ENCODE data around the gene TPCN2.

The TPCN2 gene

DNA sequence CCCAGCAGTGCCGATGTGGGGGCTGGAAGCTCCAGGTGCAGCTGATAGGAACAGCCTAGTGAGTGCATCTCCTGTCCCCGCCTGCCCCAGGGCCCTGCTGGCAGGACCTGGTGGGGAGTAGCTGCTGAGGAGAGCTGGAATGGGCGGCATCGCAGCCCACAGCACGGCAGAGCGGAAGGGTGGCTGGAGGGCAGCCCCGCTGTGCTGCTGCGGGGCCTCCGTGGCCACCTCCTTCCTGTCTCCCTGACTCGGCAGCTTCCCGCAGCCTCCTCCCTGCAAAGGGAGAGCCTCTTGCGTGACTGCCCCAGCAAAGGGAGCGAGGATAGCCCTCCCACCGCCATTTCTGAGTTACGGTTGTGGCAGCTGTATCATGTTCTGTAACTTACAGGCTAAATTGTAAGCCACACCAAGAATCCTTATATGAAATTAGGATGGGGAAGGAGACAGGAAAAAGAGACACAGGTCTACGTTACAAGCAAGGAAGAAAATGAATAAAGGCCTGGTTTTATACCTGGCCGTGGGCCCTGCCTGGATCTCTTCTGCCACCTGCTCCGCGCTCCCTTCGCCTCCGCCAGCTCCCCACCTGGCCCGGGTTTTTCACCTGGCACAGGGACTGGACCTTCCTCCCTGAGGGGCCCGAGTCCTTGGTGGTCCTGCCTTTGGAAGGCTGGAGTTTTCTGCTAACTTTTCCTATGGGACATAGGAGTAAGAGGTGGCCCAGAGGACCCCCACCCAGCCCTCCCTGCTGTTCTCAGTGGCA lies 10.0 kb downstream of the TPCN2 start:
- no peak for DNase-seq

DNA sequence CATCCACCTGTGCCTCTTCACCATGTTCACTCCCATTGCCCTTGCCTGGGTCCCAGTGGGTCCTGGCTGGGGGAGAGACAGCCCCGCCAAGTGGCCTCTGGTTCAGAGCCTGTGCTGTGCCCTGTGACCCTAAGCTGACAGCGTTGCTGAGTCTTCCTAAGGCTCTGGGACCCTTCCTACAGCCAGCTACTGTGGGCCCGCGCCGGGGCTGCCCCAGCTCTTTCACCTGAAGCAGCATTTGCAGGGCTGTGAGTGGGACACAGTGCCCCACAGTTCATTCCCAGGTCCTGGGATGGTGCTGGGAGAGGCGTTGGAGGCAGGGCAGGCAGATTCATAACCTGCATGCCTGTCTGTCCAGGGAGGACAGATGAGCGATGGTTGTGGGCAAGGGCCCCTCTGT lies 10.7 kb downstream of the TPCN2 start:
- DNase-seq: no peak

DNA sequence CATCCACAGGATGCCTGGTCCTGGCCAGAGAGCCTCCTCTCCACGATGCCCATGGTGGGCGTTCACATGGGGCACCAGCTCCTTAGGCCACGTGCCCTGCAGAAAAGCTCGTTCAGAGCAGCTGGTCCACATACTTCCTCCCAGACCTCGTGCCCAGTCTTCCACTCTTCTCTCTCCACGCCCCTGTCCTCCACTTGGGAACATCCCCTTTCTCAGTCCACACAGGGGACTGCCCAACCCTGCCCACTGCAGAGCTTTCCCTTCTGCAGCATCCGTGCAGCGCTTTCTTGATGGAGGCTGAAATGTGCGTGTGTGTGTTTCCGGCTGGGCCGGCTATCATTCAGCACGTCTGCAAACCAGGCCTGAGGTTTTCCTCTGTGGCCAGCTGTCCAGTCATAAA lies 11.3 kb downstream of the TPCN2 start:
- DNase-seq: no peak

DNA sequence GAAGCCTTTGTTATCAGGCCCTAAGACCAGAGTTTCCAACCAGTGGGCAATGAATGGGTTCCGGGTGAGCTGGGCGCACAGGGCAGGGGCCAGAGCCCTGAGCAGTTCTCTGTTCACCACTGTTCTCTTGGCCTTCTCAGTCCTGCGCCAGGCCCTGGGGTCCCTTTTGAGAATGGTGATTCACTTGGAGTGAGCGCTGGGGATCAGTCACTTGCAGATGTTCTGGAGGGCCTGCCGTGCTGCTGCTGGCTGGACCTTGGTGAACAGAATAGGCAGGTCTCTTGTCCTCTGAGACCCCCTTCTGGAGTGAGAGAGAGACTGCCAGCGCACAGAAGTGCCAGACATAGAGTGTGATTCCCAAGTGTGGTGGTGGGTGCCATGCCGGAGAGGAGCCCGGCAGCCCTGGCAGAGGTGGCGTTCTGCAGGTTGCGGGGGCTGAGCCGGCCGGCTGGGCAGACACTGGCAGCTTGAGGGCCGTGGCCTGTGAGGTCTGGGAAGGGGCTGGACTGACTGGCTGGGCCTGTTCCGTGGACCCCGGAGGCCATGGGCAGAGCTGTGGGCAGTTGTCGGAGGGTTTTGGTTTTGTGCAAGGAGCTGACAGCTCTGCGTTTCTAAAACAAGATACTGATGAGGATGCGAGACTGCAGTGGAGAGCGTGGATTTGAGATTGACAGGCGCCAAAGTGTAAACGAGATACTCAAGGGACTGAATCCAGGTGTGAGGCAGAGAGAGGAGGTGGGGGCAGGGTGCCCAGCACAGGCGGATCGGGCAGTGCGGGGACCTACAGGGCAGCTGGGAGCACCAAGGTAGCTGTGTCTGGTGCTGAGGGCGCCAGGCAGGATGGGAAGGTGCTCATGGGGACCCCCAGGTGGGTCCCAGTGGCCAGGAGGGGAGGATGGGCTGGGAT lies 12.3 kb downstream of the TPCN2 start:
- no peak for DNase-seq

DNA sequence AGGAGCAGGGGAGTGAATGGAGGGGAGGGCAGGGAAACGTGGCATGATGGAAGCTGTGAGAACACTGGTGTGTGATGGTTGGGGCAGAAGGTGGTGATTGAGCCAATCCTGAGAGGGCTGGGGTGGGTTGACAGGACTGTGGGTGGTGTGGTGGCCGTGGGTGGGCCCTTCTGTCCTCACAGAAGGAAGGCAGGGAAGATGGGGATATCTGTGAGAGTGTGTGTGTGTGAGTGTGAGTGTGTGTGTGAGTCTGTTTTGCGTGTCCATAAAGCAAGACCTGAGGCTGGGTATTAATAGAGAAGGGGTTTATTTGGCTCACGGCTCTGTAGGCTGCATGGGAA lies 13.0 kb downstream of the TPCN2 start:
- no peak for DNase-seq

DNA sequence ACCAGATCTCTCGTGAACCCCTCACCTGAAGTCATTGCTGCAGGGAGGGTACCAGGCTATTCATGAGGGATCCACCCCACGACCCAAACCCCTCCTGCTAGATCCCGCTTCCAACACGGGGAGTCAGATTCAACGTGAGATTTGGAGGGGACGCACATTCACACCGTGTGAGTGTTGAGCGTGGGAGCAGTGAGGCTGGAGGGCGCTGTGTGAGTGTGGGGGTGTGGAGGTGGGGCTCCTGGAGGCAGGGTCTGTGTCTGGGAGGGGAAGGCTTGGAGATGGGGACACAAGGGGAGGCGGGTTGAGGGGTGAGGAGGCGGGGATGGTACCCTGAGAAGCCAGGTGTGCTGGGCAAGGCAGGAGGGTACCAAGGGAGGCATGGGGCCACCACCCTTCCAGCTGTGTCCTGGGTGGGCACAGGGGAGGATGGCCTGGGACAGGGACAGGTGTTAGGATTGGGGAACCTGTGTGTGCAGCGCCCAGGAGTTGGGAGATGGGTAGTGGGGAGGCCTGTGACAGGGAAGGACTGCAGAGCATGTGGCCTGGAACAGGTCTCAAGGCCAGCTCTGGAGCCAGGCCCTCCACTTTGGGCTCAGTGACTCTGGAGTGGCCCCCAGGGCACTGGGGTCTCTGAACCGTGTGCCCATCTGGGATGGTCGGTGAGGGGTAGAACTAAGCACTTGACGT lies 13.6 kb downstream of the TPCN2 start:
- no peak for DNase-seq

DNA sequence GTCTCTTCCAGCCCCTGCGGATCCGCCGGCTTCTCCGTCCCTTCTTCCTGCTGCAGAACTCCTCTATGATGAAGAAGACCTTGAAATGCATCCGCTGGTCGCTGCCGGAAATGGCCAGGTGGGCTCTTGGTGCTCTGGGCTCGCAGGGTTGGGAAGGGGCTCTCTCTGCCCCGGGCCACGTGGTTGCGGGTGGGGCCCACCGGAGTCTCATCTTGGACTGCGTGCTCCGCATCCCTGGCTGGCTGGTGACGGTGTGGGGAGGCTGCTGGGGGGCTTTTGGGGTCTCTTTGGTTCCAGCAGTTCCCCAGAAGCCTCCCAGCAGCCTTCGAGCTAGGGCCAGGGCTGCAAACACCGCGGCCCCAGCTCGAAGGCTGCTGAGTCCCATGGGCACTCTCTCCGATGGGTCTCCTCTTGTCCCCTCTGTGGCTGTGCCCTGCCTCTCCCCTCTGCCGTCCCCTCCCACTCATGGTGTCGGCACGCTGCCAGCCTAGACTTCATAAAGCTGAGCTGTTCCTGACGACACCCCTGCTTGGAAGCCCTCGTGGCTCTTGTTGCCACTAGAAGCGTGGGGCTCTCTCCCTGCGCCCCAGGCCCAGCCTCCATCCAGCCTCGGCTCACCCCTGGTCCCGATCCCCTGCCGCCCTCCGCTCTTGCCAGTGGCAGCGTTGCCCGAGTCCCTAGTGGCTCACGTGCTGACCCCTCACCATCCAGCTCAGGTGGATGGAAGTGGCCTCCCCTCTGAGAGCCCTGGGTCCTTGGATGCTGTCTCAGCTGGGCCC lies 14.3 kb downstream of the TPCN2 start:
- DNase-seq: no peak

DNA sequence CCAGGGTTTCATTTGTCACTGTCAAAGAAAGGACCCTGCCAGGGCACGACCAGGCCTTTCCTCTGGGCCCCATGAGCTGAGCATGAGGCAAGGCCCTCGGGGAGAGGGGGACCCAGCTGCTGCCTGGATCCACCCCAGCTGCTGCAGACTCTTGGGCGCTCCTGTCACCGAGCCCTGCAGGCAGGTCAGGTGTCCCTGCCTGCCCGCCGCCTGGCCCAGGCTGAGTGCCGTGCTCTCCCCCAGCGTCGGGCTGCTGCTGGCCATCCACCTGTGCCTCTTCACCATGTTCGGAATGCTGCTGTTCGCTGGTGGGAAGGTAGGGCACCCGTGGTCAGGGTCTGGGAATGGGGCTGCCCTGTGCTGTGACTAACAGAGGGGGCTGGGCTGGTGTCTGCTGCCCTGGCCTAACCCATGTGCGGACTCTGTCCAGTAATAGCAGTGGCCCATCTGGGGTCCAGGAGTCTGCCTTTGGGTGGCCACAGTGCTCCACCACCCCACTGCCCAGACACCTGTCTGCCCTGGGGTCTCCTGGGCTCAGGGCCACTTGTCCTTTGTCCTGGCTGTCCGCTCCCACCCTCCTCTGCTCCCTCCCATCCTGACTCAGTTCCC lies 15.0 kb downstream of the TPCN2 start:
- DNase-seq: no peak

DNA sequence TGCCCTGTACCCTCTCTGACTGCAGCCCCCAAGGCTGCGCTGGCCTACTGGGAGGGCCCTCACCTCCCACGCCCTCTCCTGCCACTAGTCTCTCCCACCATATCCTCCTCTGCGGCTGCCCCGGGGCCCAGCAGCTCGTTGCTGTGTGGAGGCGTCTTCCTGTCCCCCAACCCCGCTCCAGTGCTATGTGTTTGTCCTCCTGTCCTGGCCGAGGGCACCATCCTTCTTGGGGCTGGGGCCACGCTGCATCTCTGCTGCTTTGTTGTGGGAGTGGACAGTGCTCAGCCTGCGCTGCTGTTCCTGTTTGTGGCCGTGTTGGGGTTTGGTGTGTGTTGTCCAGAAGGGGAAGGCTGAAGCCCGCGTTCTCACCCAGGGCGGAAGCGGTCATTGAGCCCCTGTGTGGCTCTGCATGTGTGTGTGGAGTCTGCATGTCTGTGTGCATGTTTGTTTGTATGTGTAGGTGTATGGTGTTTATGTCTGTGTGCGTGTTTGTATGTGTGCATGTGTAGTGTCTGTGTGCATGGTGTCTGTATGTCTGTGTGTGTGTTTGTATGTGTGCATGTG lies 15.7 kb downstream of the TPCN2 start:
- no peak for DNase-seq

DNA sequence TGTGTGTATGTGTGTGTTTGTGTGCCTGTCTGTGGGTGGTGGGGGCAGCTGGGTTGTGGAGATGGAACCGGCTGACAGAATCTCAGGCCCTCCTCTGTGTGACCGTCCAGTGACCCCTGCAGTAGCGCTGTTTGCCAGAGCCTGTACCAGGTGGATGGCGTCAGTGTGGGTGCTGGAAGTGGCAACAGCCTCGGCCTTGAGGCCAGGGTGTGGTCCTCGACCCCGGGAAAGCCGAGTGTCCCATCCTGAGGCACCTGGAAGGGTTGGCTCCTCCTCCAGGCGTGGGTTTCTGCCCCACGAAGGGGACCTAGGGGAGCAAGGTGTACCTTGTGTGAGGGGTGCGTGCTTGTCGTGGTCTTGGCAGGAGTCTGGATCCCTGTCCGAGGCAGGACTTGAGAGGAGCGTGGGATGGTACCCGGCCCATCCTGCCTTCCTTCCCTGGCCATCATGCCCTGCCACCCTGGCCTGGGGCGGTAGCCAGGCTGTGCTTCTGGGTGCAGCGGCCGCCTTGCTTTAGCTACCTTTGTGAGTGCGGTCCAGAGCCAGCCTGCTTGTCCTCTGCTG lies 16.5 kb downstream of the TPCN2 start:
- no peak for DNase-seq

DNA sequence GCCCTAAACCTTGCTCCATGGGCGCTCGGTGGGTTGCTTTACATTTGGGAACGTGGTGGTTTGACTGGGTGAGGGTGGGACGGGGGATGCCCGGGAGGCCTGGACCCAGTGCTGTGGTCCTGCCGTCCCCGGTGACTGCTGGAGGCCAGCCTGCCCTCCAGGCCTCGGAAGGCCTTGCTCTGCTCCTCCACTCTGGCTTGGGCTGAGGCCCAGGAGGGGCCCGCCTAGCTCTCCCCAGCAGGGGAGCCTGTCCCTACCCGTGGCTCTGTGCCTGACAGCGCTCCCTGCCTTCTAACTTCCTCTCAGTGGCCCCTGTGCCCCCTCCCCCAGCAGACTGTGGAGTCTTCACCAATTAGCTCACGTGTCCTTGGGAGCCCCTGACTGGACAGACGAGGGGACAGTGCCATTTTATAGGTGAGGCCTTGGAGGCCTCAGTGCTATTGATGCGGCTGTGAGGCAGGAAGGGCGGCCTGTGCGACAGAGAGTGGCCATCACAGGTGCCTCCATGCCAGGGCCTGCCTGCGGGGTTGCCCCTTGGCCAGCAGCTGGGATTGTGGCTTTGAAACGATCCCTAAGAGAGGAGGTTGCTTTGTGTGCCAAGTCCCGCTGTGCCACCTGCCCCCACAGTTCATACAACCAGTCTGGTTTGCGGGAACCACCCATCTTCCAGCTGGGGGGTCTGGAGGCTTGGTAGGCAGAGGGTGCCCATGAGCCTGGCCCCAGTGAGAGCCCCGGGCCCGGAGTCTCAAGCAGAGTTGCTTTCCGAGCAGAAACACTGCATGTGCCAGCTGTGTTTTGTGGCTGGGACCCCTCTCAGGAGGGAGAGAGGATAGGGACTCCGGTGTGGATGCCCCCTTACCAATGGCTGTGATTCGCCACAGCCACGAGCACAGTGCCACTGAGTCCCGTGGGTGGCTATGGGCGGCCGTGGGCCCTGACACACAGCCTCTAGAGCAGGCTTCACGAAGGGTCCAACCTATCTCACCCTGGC lies 17.7 kb downstream of the TPCN2 start:
- no peak for DNase-seq

DNA sequence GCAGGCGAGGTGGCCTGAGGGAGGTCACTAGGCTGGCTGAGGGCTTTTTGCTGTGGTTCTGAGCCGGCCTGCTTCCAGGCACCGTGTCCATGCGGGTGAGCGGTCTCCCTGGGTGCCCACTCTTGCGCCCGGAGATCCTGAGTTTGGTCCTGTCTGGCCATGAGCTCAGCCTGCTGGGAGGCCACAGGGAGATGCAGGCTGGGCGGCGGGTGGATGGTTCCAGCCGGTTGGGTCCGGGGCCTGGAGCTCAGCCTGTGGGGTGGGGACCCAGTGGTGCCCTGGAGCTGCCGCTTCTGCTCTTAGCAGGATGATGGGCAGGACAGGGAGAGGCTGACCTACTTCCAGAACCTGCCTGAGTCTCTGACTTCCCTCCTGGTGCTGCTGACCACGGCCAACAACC lies 18.5 kb downstream of the TPCN2 start:
- no peak for DNase-seq

DNA sequence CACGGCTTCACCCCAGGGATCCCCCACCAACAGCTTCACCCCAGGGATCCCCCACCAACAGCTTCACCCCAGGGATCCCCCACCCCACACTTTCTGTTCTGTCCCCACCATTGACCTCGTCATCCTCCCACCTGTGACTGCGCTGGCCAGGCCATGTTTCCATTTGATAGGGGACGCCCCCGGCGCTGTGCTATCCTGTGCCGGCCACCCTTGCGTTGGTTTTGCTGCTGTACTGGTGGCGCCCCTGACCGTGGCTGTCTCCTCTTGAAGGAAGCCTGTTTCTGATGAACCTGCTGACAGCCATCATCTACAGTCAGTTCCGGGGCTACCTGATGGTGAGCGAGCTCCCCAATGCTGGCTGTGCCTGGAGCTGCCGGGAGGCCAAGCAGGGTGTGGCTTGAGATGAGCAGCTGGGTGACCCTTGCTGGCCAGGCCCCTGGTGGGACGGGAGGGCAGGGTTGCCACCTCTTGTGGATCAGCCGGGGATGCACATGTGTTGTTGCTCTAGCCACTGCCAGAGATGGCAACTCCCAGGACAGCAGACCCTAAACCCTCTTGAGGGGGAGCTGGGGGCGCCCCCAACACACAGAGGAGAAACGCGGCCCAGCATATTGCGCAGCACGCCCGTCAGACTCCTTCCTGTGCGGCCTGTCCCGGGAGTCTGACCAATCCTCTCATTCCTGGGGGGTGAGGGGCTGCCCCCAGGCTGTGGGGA lies 22.5 kb downstream of the TPCN2 start:
- no peak for DNase-seq

DNA sequence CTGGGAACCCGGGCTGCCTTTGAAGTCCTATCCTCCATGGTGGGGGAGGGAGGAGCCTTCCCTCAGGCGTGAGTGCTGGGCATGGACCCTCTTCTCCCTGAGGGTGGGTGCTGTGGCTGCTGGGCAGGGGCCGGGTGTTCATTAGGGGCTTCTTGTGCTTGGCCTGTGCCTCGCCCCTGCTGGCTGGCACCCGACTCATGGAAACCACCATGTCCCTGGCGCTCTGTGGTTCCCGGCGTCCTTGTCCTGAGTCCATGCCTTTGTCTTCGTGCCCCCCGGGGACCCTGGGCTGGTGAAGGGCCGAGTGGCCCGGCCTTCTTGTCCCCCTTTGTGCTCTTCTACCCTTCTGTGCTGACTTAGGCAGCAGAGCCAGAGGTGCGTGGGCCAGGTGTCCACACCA lies 23.2 kb downstream of the TPCN2 start:
- DNase-seq: no peak

DNA sequence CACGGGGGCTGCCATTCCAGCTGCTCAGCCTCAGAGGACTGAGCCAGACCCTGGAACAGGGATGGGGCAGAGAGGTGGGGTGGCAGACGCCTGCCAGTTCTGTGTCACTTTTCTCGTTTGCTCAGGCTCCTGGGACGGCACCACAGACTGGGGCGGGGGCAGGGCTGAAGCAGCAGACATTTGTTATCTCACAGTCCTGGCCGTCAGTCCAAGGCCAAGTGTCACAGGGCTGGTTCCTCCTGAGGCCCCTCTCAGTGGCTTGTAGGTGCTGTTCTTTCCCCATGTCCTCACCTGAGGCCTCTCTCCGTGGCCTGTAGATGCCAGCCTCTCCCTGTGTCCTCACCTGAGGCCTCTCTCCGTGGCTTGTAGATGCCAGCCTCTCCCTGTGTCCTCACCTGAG lies 24.7 kb downstream of the TPCN2 start:
- no peak for DNase-seq

DNA sequence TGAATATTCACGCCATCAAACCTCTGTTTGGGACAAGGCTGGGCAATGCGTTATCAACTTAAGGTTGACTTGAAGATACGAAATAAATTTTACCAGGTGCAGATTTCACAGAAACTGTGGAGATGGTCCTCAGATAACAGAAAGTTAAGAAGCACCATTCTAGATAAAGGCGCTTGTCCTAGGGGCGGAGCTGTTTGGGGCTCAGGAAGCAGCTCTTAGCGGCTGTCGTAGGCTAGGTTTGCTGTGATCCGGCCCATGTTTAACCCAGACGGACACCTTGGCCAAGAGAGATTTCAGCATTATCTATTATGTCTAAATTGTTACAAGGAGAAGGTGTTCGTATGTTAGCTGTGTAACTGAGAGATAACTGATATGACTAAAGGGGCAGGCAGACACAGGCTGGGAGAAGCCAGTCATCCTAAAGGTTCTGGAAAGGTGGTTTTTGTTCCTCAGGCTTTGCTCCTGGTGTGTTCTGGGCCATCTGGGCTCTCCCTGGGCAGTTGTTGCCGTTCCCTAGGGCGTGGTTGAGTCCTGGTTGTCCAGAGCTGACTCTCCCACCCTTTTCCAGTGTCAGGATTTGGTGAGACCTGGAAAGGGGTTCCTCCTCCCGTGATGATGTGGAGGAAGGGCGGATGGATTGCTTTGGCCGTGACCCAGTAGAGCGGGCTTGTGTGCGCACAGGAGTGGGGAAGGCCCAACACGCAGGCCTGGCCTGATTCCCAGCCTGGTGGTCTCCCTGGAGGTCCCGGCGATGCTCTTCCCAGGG lies 25.8 kb downstream of the TPCN2 start:
- no peak for DNase-seq

DNA sequence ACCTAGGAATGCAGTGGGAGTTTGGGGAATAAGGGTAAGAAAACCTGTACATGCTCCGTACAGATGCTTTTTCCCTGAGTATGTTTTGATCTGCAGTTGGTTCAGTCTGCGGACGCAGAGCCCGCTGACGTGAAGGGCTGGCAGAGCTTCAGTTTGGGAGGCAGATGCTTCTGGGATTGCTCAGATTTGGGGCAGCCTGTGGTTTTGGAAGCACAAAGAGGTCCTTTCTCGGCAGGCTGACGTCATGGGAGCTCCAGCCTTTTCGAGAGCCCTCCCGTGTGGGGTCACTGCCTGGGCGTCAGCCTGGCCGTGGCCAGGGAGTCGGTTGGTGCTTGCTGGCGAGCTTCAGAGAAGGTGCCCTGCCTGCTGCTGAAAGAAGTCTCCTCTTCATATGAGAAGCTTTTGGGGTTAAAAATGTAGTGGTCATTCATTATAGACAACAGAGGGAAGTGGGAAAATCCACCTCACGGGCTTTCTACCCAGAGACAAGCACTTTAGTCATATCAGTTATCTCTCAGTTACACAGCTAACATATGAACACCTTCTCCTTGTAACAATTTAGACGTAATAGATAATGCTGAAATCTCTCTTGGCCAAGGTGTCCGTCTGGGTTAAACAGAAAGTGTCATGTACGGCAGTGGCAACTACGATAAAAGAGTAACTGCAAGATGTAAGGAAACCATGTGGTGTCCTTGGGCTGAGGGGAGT lies 26.8 kb downstream of the TPCN2 start:
- no peak for DNase-seq

DNA sequence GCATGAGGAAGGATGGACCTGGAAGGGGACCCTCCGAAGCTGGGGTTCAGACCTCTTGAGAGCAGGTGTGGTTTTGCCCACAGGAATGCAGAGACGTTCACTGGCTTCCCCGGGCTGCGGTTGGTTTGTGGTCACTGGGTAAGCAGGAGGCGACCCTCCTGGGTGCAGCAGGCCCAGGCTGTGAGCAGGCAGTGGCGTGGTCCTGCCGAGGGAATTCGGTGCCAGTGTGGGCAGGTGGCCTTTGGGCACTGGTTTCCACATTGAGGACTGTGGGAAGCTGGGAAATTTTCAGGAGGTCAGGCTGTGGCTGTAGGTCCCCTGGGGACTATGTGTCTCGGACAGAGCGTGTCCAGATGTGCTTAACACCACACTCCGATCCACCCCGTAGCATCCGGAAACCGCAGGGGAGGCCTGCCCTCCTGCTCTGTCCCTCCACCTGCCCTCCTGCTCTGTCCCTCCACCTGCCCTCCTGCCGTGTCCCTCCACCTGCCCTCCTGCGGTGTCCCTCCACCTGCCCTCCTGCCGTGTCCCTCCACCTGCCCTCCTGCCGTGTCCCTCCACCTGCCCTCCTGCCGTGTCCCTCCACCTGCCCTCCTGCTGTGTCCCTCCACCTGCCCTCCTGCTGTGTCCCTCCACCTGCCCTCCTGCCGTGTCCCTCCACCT lies 27.5 kb downstream of the TPCN2 start:
- DNase-seq: no peak

All from NCI-H526 treated with DMSO at 0.1 percent for 48 hours (cell line).